ENCODE measurements around the gene TTLL11.

GRCh38 chr9:121855476-121855875, 237.6 kb downstream of the TTLL11 start:
- TF ChIP-seq CTCF (IDR thresholded peaks at IDR 0.05) (no peak), EP300 (IDR thresholded peaks at IDR 0.05) (no peak), POLR2AphosphoS5 (IDR thresholded peaks at IDR 0.05) (no peak), POLR2A (IDR thresholded peaks at IDR 0.05) (no peak)

Measured in upper lobe of left lung (tissue), 4 donors.